Measurements from ENCODE around the gene TERC. TPM values are rescaled to one million over a fixed set of nuclear protein-coding genes. Genes with fewer than 3 reads are reported as not detected.

TERC gene
- 7.4 TPM for polyA plus RNA-seq (2013, experiment 1 of 4)
- polyA plus RNA-seq (2013, experiment 2 of 4) = 8.2 TPM
- 11.5 TPM for polyA plus RNA-seq (2013, experiment 3 of 4)
- polyA plus RNA-seq (2013, experiment 4 of 4) = 10.5 TPM

DNA sequence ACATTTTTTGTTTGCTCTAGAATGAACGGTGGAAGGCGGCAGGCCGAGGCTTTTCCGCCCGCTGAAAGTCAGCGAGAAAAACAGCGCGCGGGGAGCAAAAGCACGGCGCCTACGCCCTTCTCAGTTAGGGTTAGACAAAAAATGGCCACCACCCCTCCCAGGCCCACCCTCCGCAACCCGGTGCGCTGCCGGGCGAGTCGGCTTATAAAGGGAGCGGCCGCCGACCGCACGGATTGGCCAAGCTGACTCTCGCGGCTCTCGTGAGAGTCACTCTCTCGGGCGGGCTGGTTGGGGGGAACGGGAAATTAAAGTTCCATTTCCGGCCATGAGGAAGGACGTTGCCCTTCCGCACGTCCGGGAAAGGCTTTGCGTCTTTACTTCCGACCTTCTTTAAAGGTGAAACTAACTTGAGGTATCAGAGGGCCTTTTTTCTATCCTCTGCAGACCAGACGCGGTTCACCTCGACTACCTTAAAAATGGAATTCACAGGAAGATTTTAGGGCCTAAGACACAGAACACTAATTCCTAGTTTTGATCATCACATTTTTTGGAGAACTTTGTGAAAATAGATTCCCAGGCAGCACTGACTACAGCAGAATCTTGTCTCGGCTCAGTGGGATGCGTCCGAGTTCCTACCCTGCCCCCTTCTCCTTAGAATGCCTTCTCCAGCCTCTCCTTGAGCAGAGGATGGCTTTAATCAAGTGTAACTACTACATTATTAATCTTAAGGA is at the start of gene TERC:
TSS of gene TERC (minus strand) at position 179 of the 731 bp plus-strand sequence.
- H3K4me1 ChIP-seq (ENCODE audit: control insufficient read depth, insufficient read depth, low read length) = no peaks in the 10 kb centered on the region
- H3K4me3 ChIP-seq (ENCODE audit: insufficient read depth, low read depth, low read length) = peak within 1 kb of the TSS; percentile 42
- H3K27me3 ChIP-seq (ENCODE audit: control insufficient read depth, insufficient read depth, low read length, poor library complexity, severe bottlenecking) = no peaks in the 10 kb centered on the region
- H3K27ac ChIP-seq (ENCODE audit: insufficient read depth, low read depth, low read length, poor library complexity, severe bottlenecking) = no peak within 1 kb of the TSS
- 61 to 65% methylated on average over 42 of the region's 42 CpGs for WGBS, 2 experiments
- H3K36me3 ChIP-seq (ENCODE audit: control insufficient read depth, insufficient read depth, low read length) = no peaks in the 10 kb centered on the region
- no peaks in the 10 kb centered on the region for H3K9me3 ChIP-seq (ENCODE audit: control insufficient read depth, low read length)

DNA sequence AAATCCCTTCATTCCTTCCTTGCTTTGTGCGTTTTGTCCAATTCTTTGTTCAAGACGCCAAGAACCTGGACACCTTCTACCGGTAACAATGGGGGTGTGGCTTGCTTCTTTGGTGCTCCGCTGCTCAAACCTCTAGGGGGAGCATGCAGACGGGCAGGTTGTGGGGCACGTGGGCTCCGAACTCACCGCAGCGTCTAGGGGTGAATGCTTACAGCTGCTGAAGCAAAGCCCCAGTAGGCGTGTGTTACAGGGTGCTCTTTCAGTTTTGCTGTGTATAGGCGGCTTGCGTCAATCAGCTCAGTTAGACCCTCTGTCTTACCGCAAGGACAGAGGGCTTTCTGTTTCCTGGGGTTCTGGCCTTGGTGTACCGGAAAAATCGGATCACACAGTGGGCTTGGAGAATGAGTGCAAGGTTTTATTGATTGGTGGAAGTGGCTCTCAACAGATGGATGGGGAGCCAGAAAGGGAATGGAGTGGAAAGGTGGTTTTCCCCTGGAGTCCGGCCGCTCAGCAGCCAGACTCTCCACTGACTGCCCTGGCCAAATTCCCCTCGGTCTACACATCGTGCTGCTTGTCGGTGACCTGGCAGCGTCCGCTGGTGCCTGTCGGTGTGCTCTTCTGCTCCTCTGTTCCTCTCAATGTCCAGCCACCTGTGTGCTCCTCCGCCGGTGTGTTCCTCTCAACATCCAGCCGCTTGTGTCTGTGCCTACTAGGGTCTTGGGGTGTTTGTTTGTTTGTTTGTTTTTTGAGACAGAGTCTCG is 49.1 kb upstream of the TERC start:
- no peaks in the 10 kb centered on the region for H3K4me1 ChIP-seq (ENCODE audit: control insufficient read depth, insufficient read depth, low read length)
- no peaks in the 10 kb centered on the region for H3K27me3 ChIP-seq (ENCODE audit: control insufficient read depth, insufficient read depth, low read length, poor library complexity, severe bottlenecking)
- WGBS, 2 experiments = 82 to 86% methylated on average over 27 of the region's 27 CpGs
- peaks cover 3% of the 10 kb centered on the region for H3K9me3 ChIP-seq (ENCODE audit: control insufficient read depth, low read length)
- H3K27ac ChIP-seq (ENCODE audit: insufficient read depth, low read depth, low read length, poor library complexity, severe bottlenecking) = no peak overlapping the region
- H3K4me3 ChIP-seq (ENCODE audit: insufficient read depth, low read depth, low read length) = no peak overlapping the region
- no peaks in the 10 kb centered on the region for H3K36me3 ChIP-seq (ENCODE audit: control insufficient read depth, insufficient read depth, low read length)

DNA sequence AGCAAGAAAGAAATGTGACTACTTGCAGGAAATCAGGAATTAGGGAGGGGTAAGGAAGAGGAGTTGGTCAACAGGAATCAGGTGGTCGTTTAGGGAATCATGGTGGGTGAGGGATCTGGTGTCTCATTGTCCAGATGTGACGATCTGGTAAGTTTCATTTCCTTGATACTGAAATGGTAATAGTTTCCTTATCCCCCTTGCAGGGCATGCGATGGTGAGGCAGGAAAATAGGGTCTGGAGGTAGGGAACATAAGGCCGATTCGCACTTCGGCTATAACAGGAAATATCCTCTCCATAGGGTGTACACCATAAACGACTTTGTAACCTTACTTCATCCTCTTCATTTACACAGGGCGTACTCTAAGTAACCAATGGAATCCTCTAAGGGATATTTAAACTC is 48.4 kb upstream of the TERC start:
- 88% methylated on average over 8 of the region's 8 CpGs for WGBS, 2 experiments
- H3K4me3 ChIP-seq (ENCODE audit: insufficient read depth, low read depth, low read length) = peak overlapping the region; percentile 51
- peaks cover 3% of the 10 kb centered on the region for H3K9me3 ChIP-seq (ENCODE audit: control insufficient read depth, low read length)
- H3K4me1 ChIP-seq (ENCODE audit: control insufficient read depth, insufficient read depth, low read length) = no peaks in the 10 kb centered on the region
- no peaks in the 10 kb centered on the region for H3K36me3 ChIP-seq (ENCODE audit: control insufficient read depth, insufficient read depth, low read length)
- H3K27me3 ChIP-seq (ENCODE audit: control insufficient read depth, insufficient read depth, low read length, poor library complexity, severe bottlenecking) = no peaks in the 10 kb centered on the region
- H3K27ac ChIP-seq (ENCODE audit: insufficient read depth, low read depth, low read length, poor library complexity, severe bottlenecking) = peak overlapping the region; percentile 88

DNA sequence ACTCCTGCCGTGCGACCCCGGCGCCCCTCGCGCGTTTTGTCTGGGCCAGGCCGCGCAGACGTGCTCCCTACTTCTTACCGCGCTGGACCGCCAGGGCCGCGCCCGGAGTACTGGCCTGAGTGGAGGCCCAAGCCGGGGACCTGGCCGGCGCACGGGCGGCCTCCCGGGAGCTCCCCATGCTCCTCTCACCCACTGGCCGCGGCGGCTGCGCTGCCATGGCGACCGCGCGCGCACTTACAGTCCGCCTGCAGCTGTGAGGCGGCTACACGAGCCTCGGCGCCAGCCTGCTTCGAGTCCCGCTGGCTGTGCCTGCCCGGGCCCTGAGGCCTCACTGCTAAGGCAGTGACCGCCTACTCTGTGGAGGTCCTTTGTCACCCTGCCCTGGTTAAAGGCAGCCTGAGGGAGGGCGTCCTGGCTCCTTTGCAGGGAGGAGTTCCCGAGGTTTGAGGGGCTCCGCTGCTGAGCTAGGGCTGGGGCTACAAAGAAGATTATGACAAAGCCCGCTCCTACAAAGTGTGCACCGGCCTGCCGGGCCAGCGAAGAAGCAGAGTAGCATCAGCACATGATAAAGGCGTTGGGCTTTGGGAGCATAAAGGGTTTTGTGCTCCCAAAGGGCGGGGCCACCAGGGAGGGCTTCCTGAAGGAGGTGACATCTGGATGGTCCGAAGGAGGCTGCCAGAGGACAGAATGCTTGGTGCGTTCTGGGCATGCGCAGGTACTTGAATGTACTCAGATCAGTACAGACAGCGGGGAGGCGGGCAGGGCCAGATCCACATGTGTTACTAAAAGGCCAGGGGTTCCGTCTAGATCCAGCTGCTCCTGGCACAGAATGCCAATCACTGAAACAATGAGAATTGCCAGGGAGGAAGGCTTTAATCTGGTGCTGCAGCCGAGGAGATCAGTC is 47.7 kb upstream of the TERC start, which contains the start of the genes LRRC34 and LRRIQ4:
TSS of gene LRRC34 (minus strand) at position 573 of the 904 bp plus-strand sequence. CDS start at position 217, 356 bp downstream.
TSS of gene LRRIQ4 (plus strand) at position 539 of the 904 bp plus-strand sequence. CDS start 9,052 bp downstream, outside the sequence.
- Histone ChIP-seq H3K4me1 (ENCODE audit: control insufficient read depth, insufficient read depth, low read length) (no peaks in the 10 kb centered on the region), H3K27ac (ENCODE audit: insufficient read depth, low read depth, low read length, poor library complexity, severe bottlenecking) (peak within 1 kb of the TSS; percentile 88), H3K9me3 (ENCODE audit: control insufficient read depth, low read length) (peaks cover 3% of the 10 kb centered on the region), H3K36me3 (ENCODE audit: control insufficient read depth, insufficient read depth, low read length) (no peaks in the 10 kb centered on the region), H3K27me3 (ENCODE audit: control insufficient read depth, insufficient read depth, low read length, poor library complexity, severe bottlenecking) (no peaks in the 10 kb centered on the region), H3K4me3 (ENCODE audit: insufficient read depth, low read depth, low read length) (peak within 1 kb of the TSS; percentile 51)
- 22 to 24% methylated on average over 55 to 56 of the region's 56 CpGs for WGBS, 2 experiments

DNA sequence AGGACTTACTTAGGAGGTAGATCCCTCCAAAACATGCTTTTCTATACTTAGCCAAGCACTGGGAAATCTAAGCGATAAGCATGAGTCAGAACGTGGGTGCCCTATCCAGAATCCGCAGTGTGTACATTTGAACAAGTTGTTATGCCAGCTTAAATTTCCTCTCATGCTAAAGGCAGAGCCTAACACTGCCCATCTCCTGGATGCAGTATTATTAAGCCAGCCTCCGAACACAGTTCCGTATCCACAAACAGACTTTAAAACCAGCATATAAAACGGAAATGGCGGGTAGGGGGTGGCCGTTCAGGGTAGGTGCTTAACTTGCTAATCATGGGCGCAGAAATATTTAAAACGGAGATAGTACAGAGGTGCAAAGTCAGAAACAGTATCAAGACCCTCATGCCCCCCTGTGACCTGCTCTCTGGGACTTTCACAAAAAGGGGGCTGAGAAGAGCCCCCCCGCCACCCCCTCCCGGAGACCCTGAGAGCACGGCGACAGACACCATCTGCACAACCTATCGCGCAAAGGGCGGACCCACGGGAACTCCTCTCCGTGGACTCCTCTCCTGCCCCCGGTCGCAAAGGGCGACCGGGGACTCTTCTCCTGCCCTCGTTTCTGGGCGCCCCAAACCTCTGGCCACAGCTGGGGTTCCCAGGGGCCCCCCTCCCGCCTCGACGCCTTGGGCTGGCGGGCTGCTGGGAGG is 46.9 kb upstream of the TERC start:
- no peak overlapping the region for H3K27ac ChIP-seq (ENCODE audit: insufficient read depth, low read depth, low read length, poor library complexity, severe bottlenecking)
- H3K9me3 ChIP-seq (ENCODE audit: control insufficient read depth, low read length) = peaks cover 3% of the 10 kb centered on the region
- 54 to 56% methylated on average over 29 of the region's 29 CpGs for WGBS, 2 experiments
- no peaks in the 10 kb centered on the region for H3K36me3 ChIP-seq (ENCODE audit: control insufficient read depth, insufficient read depth, low read length)
- no peaks in the 10 kb centered on the region for H3K27me3 ChIP-seq (ENCODE audit: control insufficient read depth, insufficient read depth, low read length, poor library complexity, severe bottlenecking)
- H3K4me1 ChIP-seq (ENCODE audit: control insufficient read depth, insufficient read depth, low read length) = no peaks in the 10 kb centered on the region
- H3K4me3 ChIP-seq (ENCODE audit: insufficient read depth, low read depth, low read length) = peak overlapping the region; percentile 51

DNA sequence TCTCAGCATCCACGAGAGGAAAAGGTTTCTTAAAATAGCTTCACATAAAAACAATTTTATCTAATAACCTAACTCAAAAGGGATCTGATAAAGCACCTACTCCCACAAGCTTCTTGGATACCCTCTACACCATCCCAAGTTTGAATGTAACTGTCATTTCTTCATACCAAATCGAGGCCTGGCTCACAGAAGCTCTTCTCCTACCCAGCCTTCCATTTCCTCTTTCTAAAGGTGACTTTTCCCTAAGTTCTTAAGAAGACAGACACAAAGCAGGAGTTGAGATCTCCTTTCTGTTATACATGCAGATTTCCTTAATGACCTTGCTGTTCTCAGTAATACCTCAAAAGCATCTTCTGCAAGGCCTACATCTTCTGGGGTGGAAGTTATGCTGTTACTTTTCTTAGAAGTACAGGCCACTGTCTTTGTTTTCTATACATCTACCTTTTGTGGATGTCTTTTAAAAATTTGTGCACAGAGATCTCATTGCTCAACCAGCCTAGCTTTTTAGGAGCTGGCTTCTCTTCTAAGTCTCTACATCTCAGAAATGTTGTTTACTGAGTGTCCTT is 44.5 kb upstream of the TERC start:
- no peak overlapping the region for H3K4me3 ChIP-seq (ENCODE audit: insufficient read depth, low read depth, low read length)
- H3K27ac ChIP-seq (ENCODE audit: insufficient read depth, low read depth, low read length, poor library complexity, severe bottlenecking) = no peak overlapping the region
- WGBS, 2 experiments = 91 to 94% methylated on average over 2 of the region's 2 CpGs
- no peaks in the 10 kb centered on the region for H3K36me3 ChIP-seq (ENCODE audit: control insufficient read depth, insufficient read depth, low read length)
- no peaks in the 10 kb centered on the region for H3K27me3 ChIP-seq (ENCODE audit: control insufficient read depth, insufficient read depth, low read length, poor library complexity, severe bottlenecking)
- H3K4me1 ChIP-seq (ENCODE audit: control insufficient read depth, insufficient read depth, low read length) = no peaks in the 10 kb centered on the region
- no peaks in the 10 kb centered on the region for H3K9me3 ChIP-seq (ENCODE audit: control insufficient read depth, low read length)

DNA sequence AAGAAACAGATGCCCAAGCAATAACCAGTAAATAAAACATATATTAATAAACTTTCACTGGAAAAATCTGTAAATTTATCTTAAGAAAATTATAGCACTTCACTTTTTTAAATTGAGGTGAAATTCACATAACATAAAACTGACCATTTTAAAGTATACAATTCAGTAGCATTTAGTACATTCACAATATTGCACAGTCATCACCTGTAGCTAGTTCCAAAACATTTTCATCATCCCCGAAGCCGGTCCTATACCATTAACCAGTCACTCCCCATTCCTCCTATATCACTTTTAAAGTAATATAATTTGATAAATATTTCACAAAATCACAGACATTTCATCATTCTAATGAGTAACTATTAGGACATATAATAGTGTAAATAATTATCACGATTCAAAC is 39.8 kb upstream of the TERC start:
- no peak overlapping the region for H3K4me3 ChIP-seq (ENCODE audit: insufficient read depth, low read depth, low read length)
- no peak overlapping the region for H3K27ac ChIP-seq (ENCODE audit: insufficient read depth, low read depth, low read length, poor library complexity, severe bottlenecking)
- H3K36me3 ChIP-seq (ENCODE audit: control insufficient read depth, insufficient read depth, low read length) = peaks cover 4% of the 10 kb centered on the region
- no peaks in the 10 kb centered on the region for H3K4me1 ChIP-seq (ENCODE audit: control insufficient read depth, insufficient read depth, low read length)
- H3K27me3 ChIP-seq (ENCODE audit: control insufficient read depth, insufficient read depth, low read length, poor library complexity, severe bottlenecking) = no peaks in the 10 kb centered on the region
- H3K9me3 ChIP-seq (ENCODE audit: control insufficient read depth, low read length) = no peaks in the 10 kb centered on the region
- 86% methylated on average over 2 of the region's 3 CpGs; no CpG with 5 or more reads in 1 of the 2 experiments for WGBS, 2 experiments

DNA sequence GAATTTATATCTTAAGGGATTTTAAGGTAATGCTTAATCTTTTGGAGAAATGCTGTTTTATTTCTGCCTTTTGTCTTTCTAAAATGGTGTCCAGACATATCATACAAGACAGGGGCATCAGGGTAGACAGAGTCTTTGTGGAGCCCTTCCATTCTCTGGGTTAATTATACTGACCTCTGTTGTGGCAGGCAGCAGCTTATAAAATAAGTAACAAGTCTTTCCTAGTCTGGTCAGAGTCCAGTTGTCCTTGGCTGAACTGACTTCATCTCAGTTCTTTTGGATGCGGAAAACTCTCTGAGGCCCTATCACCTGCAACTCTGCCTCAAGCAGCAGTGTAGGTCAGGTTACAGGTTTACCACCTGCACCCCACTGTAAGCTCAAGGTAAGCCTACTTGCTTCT is 27.5 kb upstream of the TERC start:
- H3K4me1 ChIP-seq (ENCODE audit: control insufficient read depth, insufficient read depth, low read length) = no peaks in the 10 kb centered on the region
- no peak overlapping the region for H3K27ac ChIP-seq (ENCODE audit: insufficient read depth, low read depth, low read length, poor library complexity, severe bottlenecking)
- H3K4me3 ChIP-seq (ENCODE audit: insufficient read depth, low read depth, low read length) = no peak overlapping the region
- no peaks in the 10 kb centered on the region for H3K27me3 ChIP-seq (ENCODE audit: control insufficient read depth, insufficient read depth, low read length, poor library complexity, severe bottlenecking)
- no peaks in the 10 kb centered on the region for H3K9me3 ChIP-seq (ENCODE audit: control insufficient read depth, low read length)
- no peaks in the 10 kb centered on the region for H3K36me3 ChIP-seq (ENCODE audit: control insufficient read depth, insufficient read depth, low read length)
- 88 to 98% methylated on average over 1 of the region's 1 CpG for WGBS, 2 experiments

Data from ectodermal cell (in vitro differentiated cells).